ENCODE measurements around the gene GINS2.

GINS2 gene

DNA sequence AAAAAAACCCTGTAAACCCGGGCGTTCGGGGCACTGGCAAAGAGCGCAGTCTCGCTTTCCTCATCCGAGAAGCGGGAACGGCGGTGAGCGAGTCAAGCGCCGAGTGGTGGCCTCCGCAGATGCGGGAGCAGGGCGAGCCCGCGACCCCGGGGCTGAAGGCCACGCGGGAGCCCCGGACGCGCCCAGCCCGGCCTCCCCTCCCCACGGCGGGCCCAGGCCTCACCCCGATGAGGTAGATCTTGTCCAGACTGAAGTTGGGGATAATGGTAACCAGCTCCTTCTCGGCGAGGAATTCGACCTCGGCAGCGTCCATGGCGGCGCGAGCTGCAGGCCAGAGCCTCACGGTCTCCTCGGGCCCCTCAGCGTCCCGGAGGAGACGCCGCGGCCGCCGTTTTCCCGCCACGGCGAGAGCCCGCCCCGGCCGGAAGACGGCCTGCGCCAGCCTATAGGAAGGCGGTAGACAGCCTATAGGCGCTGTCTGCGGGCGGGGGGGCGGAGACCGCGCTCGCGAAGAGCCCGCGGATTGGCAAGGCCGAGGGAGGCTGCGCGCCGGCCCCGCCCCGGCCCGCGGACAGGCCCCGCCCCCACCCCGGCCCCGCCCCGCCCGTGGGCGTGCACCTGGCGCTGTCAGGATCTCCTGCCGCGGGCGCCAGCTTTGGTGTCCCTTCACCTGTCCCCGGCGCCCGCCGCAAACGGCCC lies at the start of gene GINS2:
TSS of gene GINS2 (minus strand) at position 369 of the 699 bp plus-strand sequence. CDS start at position 313, 56 bp downstream.
- WGBS (ENCODE audit: insufficient coverage, insufficient read length): no CpG with 5 or more reads among the region's 86 CpGs
- H3K27ac ChIP-seq (ENCODE audit: low read length): no peak within 1 kb of the TSS
- H3K36me3 ChIP-seq (ENCODE audit: control insufficient read depth, insufficient read depth, low read length): 0 out of 2 replicates have a peak, but pooled peaks cover 2% of the 10 kb centered on the region
- peak; percentile 48 for DNase-seq (ENCODE audit: low read depth, low spot score)
- peak within 1 kb of the TSS; percentile 60; the same call in 1 of the 2 replicates for H3K4me3 ChIP-seq (ENCODE audit: low read length)
- no peaks in the 10 kb centered on the region for H3K9me3 ChIP-seq (ENCODE audit: control insufficient read depth, insufficient read depth, low read length)
- H3K27me3 ChIP-seq (ENCODE audit: control insufficient read depth, insufficient read depth, low read length): no peaks in the 10 kb centered on the region
- peaks cover 3% of the 10 kb centered on the region; the same call in 1 of the 2 replicates for H3K4me1 ChIP-seq (ENCODE audit: control insufficient read depth, insufficient read depth, low read length)

GRCh38 chr16:85736921-85737320 lies 48.2 kb upstream of the GINS2 start:
- no peak overlapping the region for H3K27ac ChIP-seq (ENCODE audit: low read length)
- no peaks in the 10 kb centered on the region for H3K27me3 ChIP-seq (ENCODE audit: control insufficient read depth, insufficient read depth, low read length)
- H3K9me3 ChIP-seq (ENCODE audit: control insufficient read depth, insufficient read depth, low read length): no peaks in the 10 kb centered on the region
- DNase-seq (ENCODE audit: low read depth, low spot score): no peak
- H3K4me1 ChIP-seq (ENCODE audit: control insufficient read depth, insufficient read depth, low read length): peaks cover 4% of the 10 kb centered on the region
- WGBS (ENCODE audit: insufficient coverage, insufficient read length): no CpG with 5 or more reads among the region's 9 CpGs
- H3K36me3 ChIP-seq (ENCODE audit: control insufficient read depth, insufficient read depth, low read length): no peaks in the 10 kb centered on the region
- no peak overlapping the region for H3K4me3 ChIP-seq (ENCODE audit: low read length)

DNA sequence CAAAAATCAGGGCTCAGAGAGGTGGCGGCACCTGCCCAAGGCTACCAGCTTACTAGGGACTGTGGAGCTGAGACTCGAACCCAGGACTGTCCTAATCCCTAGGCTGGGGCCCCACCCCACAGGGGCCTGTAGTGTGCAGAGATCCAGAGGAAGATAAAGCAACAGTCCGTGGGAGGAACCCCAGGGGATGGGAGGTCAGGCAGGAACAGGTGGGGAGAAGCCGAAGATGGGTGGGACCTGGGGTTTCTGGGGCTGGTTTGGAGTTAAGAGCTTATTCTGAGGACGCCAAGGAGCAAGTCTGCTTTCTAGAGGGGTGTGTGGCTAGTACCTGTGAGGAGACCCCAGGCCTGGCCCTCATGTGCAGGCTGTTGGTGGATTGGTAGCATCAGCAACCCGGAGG lies 47.2 kb upstream of the GINS2 start:
- Histone ChIP-seq H3K4me1 (ENCODE audit: control insufficient read depth, insufficient read depth, low read length) (peaks cover 4% of the 10 kb centered on the region), H3K9me3 (ENCODE audit: control insufficient read depth, insufficient read depth, low read length) (no peaks in the 10 kb centered on the region), H3K4me3 (ENCODE audit: low read length) (no peak overlapping the region), H3K36me3 (ENCODE audit: control insufficient read depth, insufficient read depth, low read length) (no peaks in the 10 kb centered on the region), H3K27me3 (ENCODE audit: control insufficient read depth, insufficient read depth, low read length) (no peaks in the 10 kb centered on the region), H3K27ac (ENCODE audit: low read length) (no peak overlapping the region)
- WGBS (ENCODE audit: insufficient coverage, insufficient read length): no CpG with 5 or more reads among the region's 6 CpGs
- DNase-seq (ENCODE audit: low read depth, low spot score): no peak

- H3K4me1 ChIP-seq (ENCODE audit: control insufficient read depth, insufficient read depth, low read length): peaks cover 4% of the 10 kb centered on the region
- H3K27me3 ChIP-seq (ENCODE audit: control insufficient read depth, insufficient read depth, low read length): no peaks in the 10 kb centered on the region
- no peaks in the 10 kb centered on the region for H3K9me3 ChIP-seq (ENCODE audit: control insufficient read depth, insufficient read depth, low read length)
- no peak for DNase-seq (ENCODE audit: low read depth, low spot score)
- H3K27ac ChIP-seq (ENCODE audit: low read length): no peak overlapping the region
- no peak overlapping the region for H3K4me3 ChIP-seq (ENCODE audit: low read length)
- no peaks in the 10 kb centered on the region for H3K36me3 ChIP-seq (ENCODE audit: control insufficient read depth, insufficient read depth, low read length)
- no CpG with 5 or more reads among the region's 14 CpGs for WGBS (ENCODE audit: insufficient coverage, insufficient read length)
These were observed 46.5 kb upstream of the GINS2 start for GRCh38 chr16:85735225-85735635.

GRCh38 chr16:85734311-85735017 lies 45.7 kb upstream of the GINS2 start:
- no peak overlapping the region for H3K4me3 ChIP-seq (ENCODE audit: low read length)
- no CpG with 5 or more reads among the region's 10 CpGs for WGBS (ENCODE audit: insufficient coverage, insufficient read length)
- no peak for DNase-seq (ENCODE audit: low read depth, low spot score)
- no peaks in the 10 kb centered on the region for H3K9me3 ChIP-seq (ENCODE audit: control insufficient read depth, insufficient read depth, low read length)
- peaks cover 4% of the 10 kb centered on the region for H3K4me1 ChIP-seq (ENCODE audit: control insufficient read depth, insufficient read depth, low read length)
- no peak overlapping the region for H3K27ac ChIP-seq (ENCODE audit: low read length)
- H3K36me3 ChIP-seq (ENCODE audit: control insufficient read depth, insufficient read depth, low read length): no peaks in the 10 kb centered on the region
- no peaks in the 10 kb centered on the region for H3K27me3 ChIP-seq (ENCODE audit: control insufficient read depth, insufficient read depth, low read length)

DNA sequence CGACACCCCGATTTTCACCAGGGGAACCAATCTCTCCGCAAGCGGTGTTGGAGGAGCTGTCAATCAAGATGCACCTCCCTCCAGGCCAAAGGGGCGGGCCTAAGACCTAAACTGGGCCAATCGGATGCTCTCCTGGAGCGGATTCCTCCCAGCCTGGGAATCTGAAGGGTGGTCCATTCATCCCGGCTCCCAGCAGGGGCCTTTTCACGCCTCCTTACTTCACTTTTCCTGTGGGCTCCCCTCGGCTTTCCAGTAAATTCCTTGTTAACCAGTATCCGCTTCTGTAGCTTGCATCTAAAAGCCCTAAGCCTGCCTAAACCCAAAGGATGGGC lies 45.1 kb upstream of the GINS2 start:
- Histone ChIP-seq H3K4me1 (ENCODE audit: control insufficient read depth, insufficient read depth, low read length) (peaks cover 6% of the 10 kb centered on the region), H3K4me3 (ENCODE audit: low read length) (no peak overlapping the region), H3K27ac (ENCODE audit: low read length) (no peak overlapping the region), H3K36me3 (ENCODE audit: control insufficient read depth, insufficient read depth, low read length) (no peaks in the 10 kb centered on the region), H3K27me3 (ENCODE audit: control insufficient read depth, insufficient read depth, low read length) (no peaks in the 10 kb centered on the region), H3K9me3 (ENCODE audit: control insufficient read depth, insufficient read depth, low read length) (no peaks in the 10 kb centered on the region)
- DNase-seq (ENCODE audit: low read depth, low spot score): peak; percentile 84
- no CpG with 5 or more reads among the region's 11 CpGs for whole genome bisulfite sequencing (ENCODE audit: insufficient coverage, insufficient read length)

GRCh38 chr16:85733155-85733838 lies 44.5 kb upstream of the GINS2 start:
- Histone ChIP-seq H3K27me3 (ENCODE audit: control insufficient read depth, insufficient read depth, low read length) (no peaks in the 10 kb centered on the region), H3K9me3 (ENCODE audit: control insufficient read depth, insufficient read depth, low read length) (no peaks in the 10 kb centered on the region), H3K4me1 (ENCODE audit: control insufficient read depth, insufficient read depth, low read length) (peaks cover 6% of the 10 kb centered on the region), H3K4me3 (ENCODE audit: low read length) (no peak overlapping the region), H3K27ac (ENCODE audit: low read length) (no peak overlapping the region), H3K36me3 (ENCODE audit: control insufficient read depth, insufficient read depth, low read length) (no peaks in the 10 kb centered on the region)
- DNase-seq (ENCODE audit: low read depth, low spot score): no peak
- no CpG with 5 or more reads among the region's 13 CpGs for WGBS (ENCODE audit: insufficient coverage, insufficient read length)

GRCh38 chr16:85731179-85731578 lies 42.4 kb upstream of the GINS2 start:
- H3K36me3 ChIP-seq (ENCODE audit: control insufficient read depth, insufficient read depth, low read length): no peaks in the 10 kb centered on the region
- no CpG with 5 or more reads among the region's 5 CpGs for WGBS (ENCODE audit: insufficient coverage, insufficient read length)
- H3K9me3 ChIP-seq (ENCODE audit: control insufficient read depth, insufficient read depth, low read length): no peaks in the 10 kb centered on the region
- H3K27me3 ChIP-seq (ENCODE audit: control insufficient read depth, insufficient read depth, low read length): no peaks in the 10 kb centered on the region
- no peak overlapping the region for H3K4me3 ChIP-seq (ENCODE audit: low read length)
- no peak for DNase-seq (ENCODE audit: low read depth, low spot score)
- no peak overlapping the region for H3K27ac ChIP-seq (ENCODE audit: low read length)
- peaks cover 6% of the 10 kb centered on the region for H3K4me1 ChIP-seq (ENCODE audit: control insufficient read depth, insufficient read depth, low read length)

- WGBS (ENCODE audit: insufficient coverage, insufficient read length): no CpG with 5 or more reads among the region's 5 CpGs
- no peak for DNase-seq (ENCODE audit: low read depth, low spot score)
- Histone ChIP-seq H3K4me3 (ENCODE audit: low read length) (no peak overlapping the region), H3K27ac (ENCODE audit: low read length) (no peak overlapping the region), H3K27me3 (ENCODE audit: control insufficient read depth, insufficient read depth, low read length) (no peaks in the 10 kb centered on the region), H3K9me3 (ENCODE audit: control insufficient read depth, insufficient read depth, low read length) (no peaks in the 10 kb centered on the region), H3K4me1 (ENCODE audit: control insufficient read depth, insufficient read depth, low read length) (peaks cover 6% of the 10 kb centered on the region), H3K36me3 (ENCODE audit: control insufficient read depth, insufficient read depth, low read length) (no peaks in the 10 kb centered on the region; the same call in 1 of the 2 replicates)
These were observed 41.4 kb upstream of the GINS2 start for GRCh38 chr16:85730186-85730465.

DNA sequence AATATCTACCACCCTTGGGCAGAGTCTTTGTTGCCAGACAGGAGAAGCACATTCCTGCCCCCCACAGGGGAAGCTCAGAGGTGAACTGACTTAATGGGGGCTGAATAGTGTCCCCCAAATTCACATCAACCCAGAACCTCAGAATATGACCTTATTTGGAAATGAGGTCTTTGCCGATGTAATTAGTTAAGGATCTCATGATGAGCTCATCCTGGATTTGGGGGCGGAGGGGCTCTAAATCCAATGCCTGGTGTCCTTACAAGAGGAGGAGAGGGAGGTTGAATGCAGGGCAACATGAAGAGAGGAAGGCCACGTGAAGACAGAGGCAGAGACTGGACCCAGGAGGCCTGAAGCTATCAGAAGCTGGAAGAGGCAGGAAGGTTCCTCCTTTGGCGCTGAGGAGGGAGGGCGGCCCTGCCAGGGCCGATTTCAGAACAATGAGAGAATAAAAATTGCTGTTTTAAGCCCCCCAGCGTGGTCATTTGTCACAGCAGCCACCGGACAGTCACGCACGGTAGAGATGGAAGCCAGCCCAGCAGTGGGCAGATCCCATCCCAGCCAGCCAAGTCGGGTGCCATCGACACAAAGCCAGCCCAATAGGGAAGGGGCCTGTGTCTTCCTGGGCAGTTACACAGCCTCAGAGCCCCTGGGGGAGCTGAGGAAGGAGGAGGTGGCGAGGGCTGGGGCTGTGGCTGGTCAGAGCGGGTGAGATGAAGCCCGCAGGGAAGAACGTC lies 40.9 kb upstream of the GINS2 start:
- Histone ChIP-seq H3K4me3 (ENCODE audit: low read length) (no peak overlapping the region), H3K9me3 (ENCODE audit: control insufficient read depth, insufficient read depth, low read length) (no peaks in the 10 kb centered on the region), H3K27ac (ENCODE audit: low read length) (no peak overlapping the region), H3K27me3 (ENCODE audit: control insufficient read depth, insufficient read depth, low read length) (no peaks in the 10 kb centered on the region), H3K4me1 (ENCODE audit: control insufficient read depth, insufficient read depth, low read length) (peaks cover 6% of the 10 kb centered on the region), H3K36me3 (ENCODE audit: control insufficient read depth, insufficient read depth, low read length) (no peaks in the 10 kb centered on the region; the same call in 1 of the 2 replicates)
- DNase-seq (ENCODE audit: low read depth, low spot score): no peak
- no CpG with 5 or more reads among the region's 16 CpGs for WGBS (ENCODE audit: insufficient coverage, insufficient read length)

All from iPS DF 6.9 (cell line).